Endodermal cell (in vitro differentiated cells): ENCODE measurements around the gene SYCP2. TPM values are rescaled to one million over a fixed set of nuclear protein-coding genes. Genes with fewer than 3 reads are reported as not detected.

Experiments used
- DNase-seq: peaks from one replicate; pipeline ENCODE4 v3.0.0-alpha.2; 2017
- H3K27ac ChIP-seq: 2 replicates; pipeline ENCODE4 v1.5.1; 2013; ENCODE audit warnings: mild to moderate bottlenecking, low read depth, low read length, moderate library complexity
- H3K27me3 ChIP-seq: 2 replicates; pipeline ENCODE4 v1.6.1; 2013; ENCODE audit warnings: mild to moderate bottlenecking, low read length, moderate library complexity; ENCODE audit not compliant: insufficient read depth, control insufficient read depth, poor library complexity, severe bottlenecking
- H3K36me3 ChIP-seq: 2 replicates; pipeline ENCODE4 v1.7.0; 2013; ENCODE audit warnings: mild to moderate bottlenecking, low read length, moderate library complexity; ENCODE audit not compliant: control insufficient read depth, insufficient read depth
- H3K4me1 ChIP-seq: one replicate; pipeline ENCODE4 v1.7.0; 2013; ENCODE audit warnings: low read length; ENCODE audit not compliant: control insufficient read depth, insufficient read depth
- H3K4me3 ChIP-seq: 2 replicates; pipeline ENCODE4 v1.5.1; 2013; ENCODE audit warnings: mild to moderate bottlenecking, low read length, moderate library complexity
- H3K9ac ChIP-seq: 2 replicates; pipeline ENCODE4 v1.6.1; 2013; ENCODE audit warnings: mild to moderate bottlenecking, low read length, moderate library complexity; ENCODE audit not compliant: poor library complexity, severe bottlenecking; ENCODE audit errors: extremely low read depth
- H3K9me3 ChIP-seq: 2 replicates; pipeline ENCODE4 v1.6.1; 2013; ENCODE audit warnings: mild to moderate bottlenecking, low read length, moderate library complexity; ENCODE audit not compliant: control insufficient read depth
- H3K27ac Mint-ChIP-seq: 2 replicates; pipeline ENCODE4 v1.8.0; 2020; ENCODE audit warnings: mixed read lengths
- H3K27me3 Mint-ChIP-seq: 2 replicates; pipeline ENCODE4 v1.8.0; 2021; ENCODE audit warnings: mild to moderate bottlenecking, mixed read lengths; ENCODE audit not compliant: insufficient read depth
- H3K36me3 Mint-ChIP-seq: 2 replicates; pipeline ENCODE4 v1.8.0; 2020; ENCODE audit warnings: low read depth, mixed read lengths
- H3K4me1 Mint-ChIP-seq: 2 replicates; pipeline ENCODE4 v1.8.0; 2020; ENCODE audit warnings: mixed read lengths
- H3K4me3 Mint-ChIP-seq: 2 replicates; pipeline ENCODE4 v1.8.0; 2020; ENCODE audit warnings: mild to moderate bottlenecking, moderate library complexity, mixed read lengths
- H3K9me3 Mint-ChIP-seq: 2 replicates; pipeline ENCODE4 v1.8.0; 2020; ENCODE audit warnings: mild to moderate bottlenecking, mixed read lengths
- CTCF ChIP-seq: fragments of 200-600 bp; sonication (generic); conservative IDR thresholded peaks from 2 replicates; pipeline ENCODE4 v1.5.0; 2021; ENCODE audit warnings: antibody characterized with exemption, mild to moderate bottlenecking
- WGBS, 2 experiments: methylation state at CpG; one replicate each; pipeline versions ENCODE4 v1.1.5 to v1.1.7; 2013; ENCODE audit warnings: missing lambda C conversion rate in 2 of 2, mixed read lengths in 1 of 2; ENCODE audit not compliant: insufficient coverage in 1 of 2, insufficient read length in 1 of 2; 5-methylcytosine and 5-hydroxymethylcytosine counted together
- total RNA-seq, 2 donors: library from RNA; stranded (reverse); fragmentation: NEBNext Ultra II Directional in 1 of 2; extraction: Animal tissue kit (Norgen Biotek cat#: 25700) in 1 of 2; gene quantifications; 2 replicates in 1 of 2; 3 replicates in 1 of 2; pipeline ENCODE4 v1.2.1, GENCODE V29; 2021

SYCP2 gene
- total RNA-seq, 2 donors from 2014 or later = 1.2 to 1.4 TPM

DNA sequence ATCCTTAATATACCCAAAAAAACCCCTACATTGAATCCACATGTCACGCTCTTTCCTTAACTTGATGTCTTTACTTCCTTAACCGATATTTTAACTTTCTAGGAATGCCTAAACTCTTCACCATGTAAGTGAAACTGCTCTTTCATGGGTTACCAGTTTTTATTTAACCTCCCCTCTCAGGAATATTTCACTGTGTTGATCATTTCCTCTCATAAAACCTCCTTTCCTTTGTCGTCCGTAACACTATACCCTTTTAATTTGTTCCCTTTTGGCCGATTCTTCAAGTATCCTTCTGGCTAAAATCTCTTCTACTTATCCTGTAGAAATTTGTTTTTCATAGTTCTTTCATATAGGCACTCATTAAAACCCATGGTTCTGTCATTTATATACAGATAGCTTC is 24.6 kb downstream of the SYCP2 start:
- Mint-ChIP-seq H3K27me3 (peaks cover 5% of the 10 kb centered on the region), H3K36me3 (no peaks in the 10 kb centered on the region), H3K27ac (no peak overlapping the region), H3K4me1 (no peaks in the 10 kb centered on the region), H3K4me3 (no peak overlapping the region), H3K9me3 (no peaks in the 10 kb centered on the region)
- no peaks in the 10 kb centered on the region for H3K9me3 ChIP-seq
- no peaks in the 10 kb centered on the region for H3K36me3 ChIP-seq
- peaks cover 25% of the 10 kb centered on the region for H3K27me3 ChIP-seq
- H3K4me3 ChIP-seq = no peak overlapping the region
- DNase-seq = no peak
- H3K27ac ChIP-seq = no peak overlapping the region
- no peaks in the 10 kb centered on the region for H3K4me1 ChIP-seq
- TF ChIP-seq CTCF = no peak
- WGBS, 2 experiments = 81 to 85% methylated on average over 5 of the region's 5 CpGs
- H3K9ac ChIP-seq = no peak overlapping the region

DNA sequence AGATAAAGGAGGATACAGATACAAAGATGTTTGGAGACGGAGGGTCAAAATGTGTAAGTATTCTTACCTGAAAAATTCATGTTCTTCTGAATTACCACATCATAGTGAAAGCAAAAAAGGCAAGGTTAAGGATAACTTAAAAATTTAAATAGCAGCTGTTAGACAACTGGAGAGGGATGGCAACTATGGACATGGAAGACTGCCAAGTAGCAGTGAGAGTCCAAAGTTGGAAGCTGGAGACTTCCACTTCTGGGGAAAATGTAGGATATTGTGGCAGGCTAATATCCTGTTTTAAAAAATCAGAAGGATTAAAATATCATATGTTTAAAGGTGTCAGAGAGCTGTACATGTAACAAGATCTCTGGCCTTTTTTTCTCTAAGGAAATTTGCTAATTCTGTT is 29.8 kb downstream of the SYCP2 start:
- no peaks in the 10 kb centered on the region for H3K27me3 Mint-ChIP-seq
- H3K9ac ChIP-seq = no peak overlapping the region
- peaks cover 18% of the 10 kb centered on the region for H3K27me3 ChIP-seq
- no peaks in the 10 kb centered on the region for H3K9me3 Mint-ChIP-seq
- no peak for TF ChIP-seq CTCF
- H3K4me1 ChIP-seq = no peaks in the 10 kb centered on the region
- H3K27ac Mint-ChIP-seq = no peak overlapping the region
- no peak overlapping the region for H3K4me3 Mint-ChIP-seq
- no peak for DNase-seq
- H3K36me3 ChIP-seq = no peaks in the 10 kb centered on the region
- 100% methylated on average over 1 of the region's 1 CpG; no CpG with 5 or more reads in 1 of the 2 experiments for WGBS, 2 experiments
- H3K36me3 Mint-ChIP-seq = no peaks in the 10 kb centered on the region
- no peak overlapping the region for H3K4me3 ChIP-seq
- H3K4me1 Mint-ChIP-seq = no peaks in the 10 kb centered on the region
- no peak overlapping the region for H3K27ac ChIP-seq
- no peaks in the 10 kb centered on the region for H3K9me3 ChIP-seq

GRCh38 chr20:59902470-59902869 is 31.0 kb downstream of the SYCP2 start:
- H3K4me3 Mint-ChIP-seq = no peak overlapping the region
- DNase-seq = no peak
- no peaks in the 10 kb centered on the region for H3K36me3 Mint-ChIP-seq
- WGBS, 2 experiments = 90% methylated on average over 3 of the region's 3 CpGs
- no peaks in the 10 kb centered on the region for H3K27me3 Mint-ChIP-seq
- no peak overlapping the region for H3K9ac ChIP-seq
- H3K27ac ChIP-seq = no peak overlapping the region
- H3K4me3 ChIP-seq = no peak overlapping the region
- peaks cover 18% of the 10 kb centered on the region for H3K27me3 ChIP-seq
- no peak overlapping the region for H3K27ac Mint-ChIP-seq
- H3K9me3 ChIP-seq = no peaks in the 10 kb centered on the region
- no peaks in the 10 kb centered on the region for H3K4me1 Mint-ChIP-seq
- TF ChIP-seq CTCF = no peak
- H3K4me1 ChIP-seq = no peaks in the 10 kb centered on the region
- no peaks in the 10 kb centered on the region for H3K9me3 Mint-ChIP-seq
- H3K36me3 ChIP-seq = no peaks in the 10 kb centered on the region
